CD14-positive monocyte (primary cell): ENCODE data around the gene ACSM6. TPM values are rescaled to one million over a fixed set of nuclear protein-coding genes. Genes with fewer than 3 reads are reported as not detected.

Source experiments
- DNase-seq, 3 donors: peaks; one replicate each; pipeline ENCODE4 v3.0.0-alpha.2; 2011 to 2022
- H2AFZ ChIP-seq: 2 replicates; pipeline ENCODE4 v1.6.0; 2012; ENCODE audit warnings: mild to moderate bottlenecking, low read depth, low read length, inconsistent platforms; ENCODE audit not compliant: insufficient read depth, poor library complexity, severe bottlenecking
- H3K27ac ChIP-seq, 2 donors: 1 replicate in 1 of 2; 2 replicates in 1 of 2; pipeline ENCODE4 v1.5.1; 2012 to 2013; ENCODE audit warnings: low read length in 2 of 2, control low read depth in 1 of 2, inconsistent platforms in 1 of 2, low read depth in 1 of 2, mild to moderate bottlenecking in 1 of 2
- H3K27me3 ChIP-seq, 2 donors: one replicate each; pipeline versions ENCODE4 v1.6.0 to v1.6.1; 2011 to 2013; ENCODE audit warnings: low read length in 2 of 2; ENCODE audit not compliant: control insufficient read depth in 2 of 2, insufficient read depth in 2 of 2
- H3K36me3 ChIP-seq, 2 donors: replicated peaks in 1 of 2; 1 replicate in 1 of 2; 2 replicates in 1 of 2; pipeline versions ENCODE4 v1.5.1 to v1.6.1; 2012 to 2013; ENCODE audit warnings: low read length in 2 of 2, control low read depth in 1 of 2, inconsistent platforms in 1 of 2, mild to moderate bottlenecking in 1 of 2; ENCODE audit not compliant: insufficient read depth in 2 of 2, control insufficient read depth in 1 of 2
- H3K4me1 ChIP-seq, 2 donors: 1 replicate in 1 of 2; 2 replicates in 1 of 2; pipeline versions ENCODE4 v1.5.1 to v1.6.1; 2012 to 2013; ENCODE audit warnings: low read length in 2 of 2, control low read depth in 1 of 2, inconsistent platforms in 1 of 2, mild to moderate bottlenecking in 1 of 2, moderate library complexity in 1 of 2; ENCODE audit not compliant: insufficient read depth in 2 of 2, control insufficient read depth in 1 of 2
- H3K4me2 ChIP-seq: replicated peaks from 2 replicates; pipeline ENCODE3; 2012; ENCODE audit warnings: low read length, moderate library complexity, mild to moderate bottlenecking; ENCODE audit not compliant: poor library complexity, severe bottlenecking; ENCODE audit errors: extremely low read depth
- H3K4me3 ChIP-seq, 3 experiments: fragments of 200-600 bp in 1 of 3; sonication (generic) in 1 of 3; replicated peaks in 1 of 3; 1 replicate in 2 of 3; 2 replicates in 1 of 3; pipeline ENCODE4 v1.5.1; 2011 to 2013; ENCODE audit warnings: low read length in 3 of 3, mild to moderate bottlenecking in 3 of 3, control low read depth in 2 of 3, low read depth in 2 of 3, inconsistent platforms in 1 of 3, moderate library complexity in 1 of 3
- H3K79me2 ChIP-seq: 2 replicates; pipeline ENCODE4 v1.6.0; 2012; ENCODE audit warnings: mild to moderate bottlenecking, control low read depth, inconsistent platforms, low read length, moderate library complexity; ENCODE audit not compliant: insufficient read depth
- H3K9ac ChIP-seq: 2 replicates; pipeline ENCODE4 v1.6.0; 2017; ENCODE audit warnings: low read length, mild to moderate bottlenecking; ENCODE audit not compliant: insufficient read depth, poor library complexity, severe bottlenecking
- H3K9me3 ChIP-seq, 2 donors: replicated peaks in 1 of 2; 1 replicate in 1 of 2; 2 replicates in 1 of 2; pipeline versions ENCODE4 v1.5.1 to v1.6.1; 2012 to 2013; ENCODE audit warnings: low read length in 2 of 2, control low read depth in 1 of 2; ENCODE audit not compliant: control insufficient read depth in 1 of 2, insufficient read depth in 1 of 2
- H4K20me1 ChIP-seq: 2 replicates; pipeline ENCODE4 v1.6.0; 2012; ENCODE audit warnings: mild to moderate bottlenecking, low read length, control low read depth, moderate library complexity; ENCODE audit not compliant: insufficient read depth
- H3K27ac Mint-ChIP-seq, 7 donors: one replicate each; pipeline ENCODE4 v1.8.0; 2020; ENCODE audit warnings: mild to moderate bottlenecking in 7 of 7, mixed read lengths in 7 of 7, moderate library complexity in 6 of 7, inconsistent platforms in 2 of 7
- H3K27me3 Mint-ChIP-seq, 3 donors: one replicate each; pipeline ENCODE4 v1.8.0; 2021 to 2022; ENCODE audit warnings: low read depth in 3 of 3, mild to moderate bottlenecking in 3 of 3, mixed read lengths in 3 of 3, moderate library complexity in 3 of 3, inconsistent platforms in 1 of 3
- H3K36me3 Mint-ChIP-seq, 2 donors: one replicate each; pipeline ENCODE4 v1.8.0; 2020; ENCODE audit warnings: mixed read lengths in 2 of 2, inconsistent platforms in 1 of 2, mild to moderate bottlenecking in 1 of 2
- H3K4me1 Mint-ChIP-seq: one replicate; pipeline ENCODE4 v1.8.0; 2020; ENCODE audit warnings: mild to moderate bottlenecking, mixed read lengths
- H3K4me3 Mint-ChIP-seq, 2 donors: one replicate each; pipeline ENCODE4 v1.8.0; 2020; ENCODE audit warnings: mild to moderate bottlenecking in 2 of 2, mixed read lengths in 2 of 2, moderate library complexity in 1 of 2
- H3K9me3 Mint-ChIP-seq, 7 donors: one replicate each; pipeline ENCODE4 v1.8.0; 2020 to 2022; ENCODE audit warnings: mixed read lengths in 7 of 7, mild to moderate bottlenecking in 6 of 7, moderate library complexity in 6 of 7, inconsistent platforms in 2 of 7
- CTCF ChIP-seq: fragments of 200-600 bp; IDR thresholded peaks from one replicate; pipeline ENCODE4 v1.8.0; 2022; ENCODE audit warnings: antibody characterized with exemption, mild to moderate bottlenecking
- WGBS: methylation state at CpG from one replicate; pipeline ENCODE4 v1.1.5; 2013; ENCODE audit warnings: missing lambda C conversion rate; ENCODE audit not compliant: insufficient coverage; 5-methylcytosine and 5-hydroxymethylcytosine counted together
- intact Hi-C, 2 donors: fragments of 100-400 bp; cut with micrococcal nuclease; formaldehyde crosslinking; loops; one replicate each; pipeline versions ENCODE4 v1.15.0 to v1.15.1; 2023
- polyA plus RNA-seq, 3 donors: library from polyadenylated mRNA; depleted of rRNA in 1 of 3; unstranded in 2 of 3; stranded (reverse) in 1 of 3; fragments of 300-500 nt in 2 of 3; fragments of >200 nt in 1 of 3; fragmentation: Illumina TruSeq in 2 of 3; gene quantifications; 1 replicate in 2 of 3; 2 replicates in 1 of 3; pipeline ENCODE4 v1.2.3, GENCODE V29; 2012 to 2021

Gene ACSM6
- polyA plus RNA-seq, 3 donors, result not detected

GRCh38 chr10:95264227-95265051 is 70.4 kb downstream of the ACSM6 start:
- H3K79me2 ChIP-seq, result no peaks in the 10 kb centered on the region
- Mint-ChIP-seq H3K27me3 (peaks cover 0 to 1% (median 1%) of the 10 kb centered on the region in 3 donors), H3K36me3 (no peaks in the 10 kb centered on the region), H3K4me3 (no peak overlapping the region), H3K4me1 (peaks cover 9% of the 10 kb centered on the region), H3K9me3 (peaks cover 0 to 2% (median 0%) of the 10 kb centered on the region in 7 donors), H3K27ac (peak overlapping the region in 5 of 7 donors; percentile 1 to 69 (median 48))
- H3K36me3 ChIP-seq, result no peaks in the 10 kb centered on the region
- no peaks in the 10 kb centered on the region for H3K9me3 ChIP-seq
- H2AFZ ChIP-seq, result no peak overlapping the region
- TF ChIP-seq CTCF, result no peak
- no peak overlapping the region for H3K4me3 ChIP-seq
- 96% methylated on average over 3 of the region's 6 CpGs for WGBS
- no peak overlapping the region for H3K9ac ChIP-seq
- DNase-seq, result no peak
- H4K20me1 ChIP-seq, result no peaks in the 10 kb centered on the region
- H3K27ac ChIP-seq, result no peak overlapping the region
- H3K4me2 ChIP-seq, result no peak overlapping the region
- intact Hi-C loops, result no loop called here
- H3K4me1 ChIP-seq, result peaks cover 0 to 5% of the 10 kb centered on the region in 2 donors
- H3K27me3 ChIP-seq, result no peaks in the 10 kb centered on the region

GRCh38 chr10:95265572-95265971 is 71.5 kb downstream of the ACSM6 start:
- no peak for TF ChIP-seq CTCF
- 87% methylated on average over 6 of the region's 8 CpGs for WGBS
- H3K4me3 ChIP-seq, result no peak overlapping the region
- no peaks in the 10 kb centered on the region for H3K9me3 ChIP-seq
- peaks cover 0 to 5% of the 10 kb centered on the region in 2 donors for H3K4me1 ChIP-seq
- intact Hi-C loops, result no loop called here
- no peak overlapping the region for H3K9ac ChIP-seq
- Mint-ChIP-seq H3K27me3 (peaks cover 0 to 1% (median 1%) of the 10 kb centered on the region in 3 donors), H3K9me3 (peaks cover 0 to 2% (median 0%) of the 10 kb centered on the region in 7 donors), H3K4me1 (peaks cover 9% of the 10 kb centered on the region), H3K36me3 (no peaks in the 10 kb centered on the region), H3K27ac (peak overlapping the region in 4 of 7 donors; percentile 50 to 82 (median 72)), H3K4me3 (no peak overlapping the region)
- DNase-seq, result no peak
- no peak overlapping the region for H3K4me2 ChIP-seq
- no peak overlapping the region for H2AFZ ChIP-seq
- no peaks in the 10 kb centered on the region for H4K20me1 ChIP-seq
- H3K27me3 ChIP-seq, result no peaks in the 10 kb centered on the region
- H3K79me2 ChIP-seq, result no peaks in the 10 kb centered on the region
- no peak overlapping the region for H3K27ac ChIP-seq
- no peaks in the 10 kb centered on the region for H3K36me3 ChIP-seq
